IgD-negative memory B cell (primary cell): Measurements from ENCODE around the gene SAMD4A. TPM values are rescaled to one million over a fixed set of nuclear protein-coding genes. Genes with fewer than 3 reads are reported as not detected.

ENCODE experiments used
- H3K27ac Mint-ChIP-seq, 3 donors: one replicate each; pipeline ENCODE4 v1.8.0; 2020 to 2022; ENCODE audit warnings: mild to moderate bottlenecking in 3 of 3, mixed read lengths in 3 of 3, moderate library complexity in 1 of 3
- H3K27me3 Mint-ChIP-seq: one replicate; pipeline ENCODE4 v1.8.0; 2021; ENCODE audit warnings: mixed read lengths
- H3K36me3 Mint-ChIP-seq: one replicate; pipeline ENCODE4 v1.8.0; 2020; ENCODE audit warnings: mild to moderate bottlenecking, mixed read lengths
- H3K4me1 Mint-ChIP-seq, 3 donors: one replicate each; pipeline ENCODE4 v1.8.0; 2020 to 2022; ENCODE audit warnings: mixed read lengths in 3 of 3, mild to moderate bottlenecking in 1 of 3
- H3K4me3 Mint-ChIP-seq, 4 donors: one replicate each; pipeline ENCODE4 v1.8.0; 2020 to 2022; ENCODE audit warnings: mild to moderate bottlenecking in 4 of 4, mixed read lengths in 4 of 4, moderate library complexity in 3 of 4
- H3K9me3 Mint-ChIP-seq, 3 donors: one replicate each; pipeline ENCODE4 v1.8.0; 2020 to 2021; ENCODE audit warnings: mixed read lengths in 3 of 3, mild to moderate bottlenecking in 1 of 3
- polyA plus RNA-seq: library from polyadenylated mRNA; unstranded; fragments of 300-500 nt; fragmentation: Illumina TruSeq; gene quantifications from one replicate; pipeline ENCODE4 v1.2.3, GENCODE V29; 2021

The SAMD4A gene
- polyA plus RNA-seq, 1 donor from 2014 or later = 5.8 TPM

GRCh38 chr14:54554401-54554800, 12.5 kb upstream of the SAMD4A start:
- Mint-ChIP-seq H3K9me3 (peaks cover 0 to 1% (median 0%) of the 10 kb centered on the region in 3 donors), H3K4me1 (no peaks in the 10 kb centered on the region), H3K27me3 (peaks cover 7% of the 10 kb centered on the region), H3K4me3 (no peak overlapping the region), H3K27ac (no peak overlapping the region), H3K36me3 (no peaks in the 10 kb centered on the region)

- peak overlapping the region in 1 of 3 donors; percentile 38 for H3K27ac Mint-ChIP-seq
- peaks cover 7% of the 10 kb centered on the region for H3K27me3 Mint-ChIP-seq
- no peaks in the 10 kb centered on the region for H3K36me3 Mint-ChIP-seq
- peaks cover 0 to 1% (median 0%) of the 10 kb centered on the region in 3 donors for H3K9me3 Mint-ChIP-seq
- no peaks in the 10 kb centered on the region for H3K4me1 Mint-ChIP-seq
- H3K4me3 Mint-ChIP-seq = no peak overlapping the region
Observed at GRCh38 chr14:54555651-54556050, 11.3 kb upstream of the SAMD4A start.

GRCh38 chr14:54556535-54556934, 10.4 kb upstream of the SAMD4A start:
- Mint-ChIP-seq H3K9me3 (peaks cover 0 to 1% (median 0%) of the 10 kb centered on the region in 3 donors), H3K4me3 (no peak overlapping the region), H3K27me3 (peaks cover 7% of the 10 kb centered on the region), H3K36me3 (no peaks in the 10 kb centered on the region), H3K4me1 (no peaks in the 10 kb centered on the region), H3K27ac (no peak overlapping the region)

GRCh38 chr14:54562334-54562733, 4.6 kb upstream of the SAMD4A start:
- Mint-ChIP-seq H3K27me3 (no peaks in the 10 kb centered on the region), H3K27ac (peak overlapping the region in 1 of 3 donors; percentile 62), H3K9me3 (no peaks in the 10 kb centered on the region), H3K36me3 (no peaks in the 10 kb centered on the region), H3K4me3 (peak overlapping the region in 1 of 4 donors; percentile 19), H3K4me1 (peaks cover 4 to 12% (median 9%) of the 10 kb centered on the region in 3 donors)

GRCh38 chr14:54564071-54564867, 2.7 kb upstream of the SAMD4A start:
- H3K27ac Mint-ChIP-seq = peak overlapping the region; percentile 52 to 100 (median 92)
- H3K9me3 Mint-ChIP-seq = no peaks in the 10 kb centered on the region
- peaks cover 2% of the 10 kb centered on the region for H3K36me3 Mint-ChIP-seq
- H3K4me1 Mint-ChIP-seq = peaks cover 11 to 26% (median 18%) of the 10 kb centered on the region in 3 donors
- H3K4me3 Mint-ChIP-seq = peak overlapping the region; percentile 86 to 100 (median 96)
- H3K27me3 Mint-ChIP-seq = no peaks in the 10 kb centered on the region

GRCh38 chr14:54564868-54565784, 1.8 kb upstream of the SAMD4A start:
- H3K4me3 Mint-ChIP-seq = peak overlapping the region; percentile 86 to 100 (median 96)
- peaks cover 11 to 30% (median 22%) of the 10 kb centered on the region in 3 donors for H3K4me1 Mint-ChIP-seq
- peaks cover 2% of the 10 kb centered on the region for H3K27me3 Mint-ChIP-seq
- peak overlapping the region; percentile 52 to 100 (median 92) for H3K27ac Mint-ChIP-seq
- no peaks in the 10 kb centered on the region for H3K9me3 Mint-ChIP-seq
- H3K36me3 Mint-ChIP-seq = peaks cover 2% of the 10 kb centered on the region

DNA sequence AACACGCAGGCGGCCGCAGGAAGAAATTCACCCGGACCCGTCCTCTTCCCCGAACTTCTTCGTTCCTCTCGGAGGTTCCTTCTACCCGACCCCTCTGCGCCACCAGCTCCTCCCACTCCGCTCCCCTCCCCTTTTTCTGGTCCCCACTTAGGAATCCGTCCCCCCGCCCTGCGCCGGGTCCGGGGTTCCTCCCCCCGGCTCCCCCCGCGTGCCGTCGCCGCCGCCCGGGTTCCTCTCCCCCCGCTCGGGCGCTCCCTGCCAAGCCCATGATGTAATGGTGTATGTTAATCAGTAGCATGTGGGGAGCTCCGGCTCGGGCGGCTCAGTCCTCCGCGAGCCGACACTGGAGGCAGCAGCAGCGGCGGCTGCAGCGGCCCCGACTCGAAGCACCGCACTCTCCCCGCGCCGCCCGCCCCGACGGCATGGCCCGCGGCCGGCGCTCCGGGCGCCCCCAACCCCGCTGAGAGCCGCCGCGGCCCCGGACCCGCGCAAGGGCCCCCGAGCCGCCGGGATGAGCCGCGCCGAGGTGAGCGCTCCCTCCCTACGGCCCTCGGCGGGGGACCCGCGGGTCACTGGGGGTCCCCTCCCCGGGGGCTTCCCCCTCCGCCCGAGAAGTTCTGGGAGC, 1.0 kb upstream of the SAMD4A start:
- Mint-ChIP-seq H3K27me3 (peaks cover 2% of the 10 kb centered on the region), H3K4me3 (peak overlapping the region; percentile 86 to 100 (median 96)), H3K36me3 (peaks cover 2% of the 10 kb centered on the region), H3K9me3 (no peaks in the 10 kb centered on the region), H3K4me1 (peaks cover 11 to 31% (median 26%) of the 10 kb centered on the region in 3 donors), H3K27ac (peak overlapping the region; percentile 52 to 100 (median 92))

DNA sequence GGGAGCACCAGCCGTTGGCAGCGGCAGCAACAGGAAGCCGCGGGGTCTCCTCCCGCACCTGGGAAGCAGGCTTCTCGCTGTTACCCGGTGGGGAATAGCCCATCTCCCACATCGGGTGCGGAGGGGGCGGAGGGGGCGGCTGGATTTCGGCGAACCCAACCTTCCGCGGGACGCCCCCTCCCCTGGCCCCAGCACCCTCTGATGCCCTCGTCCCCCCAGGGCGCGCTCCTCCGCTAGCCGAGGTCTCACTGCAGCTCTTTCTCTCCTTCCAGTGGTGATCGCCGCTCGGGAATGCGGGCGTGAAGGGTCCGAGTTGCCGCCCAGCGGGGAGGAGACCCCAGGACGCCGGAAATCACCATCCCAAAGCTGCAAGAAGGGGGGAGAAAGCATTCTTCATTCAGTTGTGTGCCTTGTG, 303 bp downstream of the SAMD4A start:
- peaks cover 8% of the 10 kb centered on the region for H3K36me3 Mint-ChIP-seq
- H3K9me3 Mint-ChIP-seq = peaks cover 0 to 3% (median 2%) of the 10 kb centered on the region in 3 donors
- H3K4me1 Mint-ChIP-seq = peaks cover 13 to 31% (median 26%) of the 10 kb centered on the region in 3 donors
- peak overlapping the region; percentile 99 to 100 (median 100) for H3K4me3 Mint-ChIP-seq
- peak overlapping the region; percentile 90 to 100 (median 99) for H3K27ac Mint-ChIP-seq
- peaks cover 2% of the 10 kb centered on the region for H3K27me3 Mint-ChIP-seq

- Mint-ChIP-seq H3K27ac (peak overlapping the region; percentile 90 to 100 (median 99)), H3K9me3 (peaks cover 2 to 6% (median 2%) of the 10 kb centered on the region in 3 donors), H3K27me3 (peaks cover 2% of the 10 kb centered on the region), H3K4me1 (peaks cover 13 to 31% (median 26%) of the 10 kb centered on the region in 3 donors), H3K4me3 (peak overlapping the region; percentile 99 to 100 (median 100)), H3K36me3 (peaks cover 9% of the 10 kb centered on the region)
Observed at GRCh38 chr14:54567639-54568561, 972 bp downstream of the SAMD4A start.

DNA sequence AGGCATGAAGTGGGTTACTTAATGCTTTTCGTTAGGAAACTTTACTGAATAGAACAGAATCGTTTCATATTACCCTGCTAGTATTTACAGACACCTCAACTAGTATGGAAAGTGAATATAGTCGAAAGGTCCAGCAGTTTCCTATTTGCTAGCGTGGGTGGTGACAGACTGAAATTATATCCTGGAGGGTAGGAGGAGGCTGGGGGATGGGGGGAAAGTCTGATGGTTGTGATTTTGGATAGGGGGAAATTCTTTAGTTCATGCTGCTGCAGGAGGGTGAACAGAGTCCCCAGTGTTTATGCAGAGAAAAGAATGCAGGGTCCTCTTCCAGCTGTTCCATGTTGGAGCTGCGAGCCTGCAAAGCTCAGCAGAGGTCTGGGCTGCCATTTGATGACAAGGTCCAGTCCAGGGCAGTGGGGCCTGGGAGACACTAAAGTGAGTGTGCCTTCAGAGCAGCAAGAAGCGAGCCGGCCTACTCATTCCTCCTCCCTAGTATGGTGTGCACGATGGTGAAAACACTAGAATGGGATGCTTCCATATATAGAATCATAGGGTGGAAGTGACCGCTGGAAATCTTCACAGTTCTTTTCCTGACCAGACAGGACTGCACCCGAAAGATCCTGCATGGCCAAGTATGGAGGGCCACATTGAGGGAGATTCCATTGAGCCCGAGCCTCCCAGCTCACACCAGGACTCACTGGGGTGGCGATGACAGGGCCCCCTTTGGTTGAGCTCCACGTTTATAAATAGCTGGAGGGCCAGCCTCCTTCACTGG, 2.1 kb downstream of the SAMD4A start:
- H3K9me3 Mint-ChIP-seq = peaks cover 2 to 6% (median 2%) of the 10 kb centered on the region in 3 donors
- H3K4me3 Mint-ChIP-seq = peak overlapping the region; percentile 93 to 100 (median 100)
- peaks cover 2% of the 10 kb centered on the region for H3K27me3 Mint-ChIP-seq
- peaks cover 11% of the 10 kb centered on the region for H3K36me3 Mint-ChIP-seq
- peaks cover 15 to 30% (median 25%) of the 10 kb centered on the region in 3 donors for H3K4me1 Mint-ChIP-seq
- H3K27ac Mint-ChIP-seq = peak overlapping the region in 1 of 3 donors; percentile 90

GRCh38 chr14:54570047-54570446, 3.1 kb downstream of the SAMD4A start:
- peaks cover 2% of the 10 kb centered on the region for H3K27me3 Mint-ChIP-seq
- H3K36me3 Mint-ChIP-seq = peaks cover 11% of the 10 kb centered on the region
- peak overlapping the region in 1 of 3 donors; percentile 56 for H3K27ac Mint-ChIP-seq
- peaks cover 2 to 6% (median 2%) of the 10 kb centered on the region in 3 donors for H3K9me3 Mint-ChIP-seq
- H3K4me1 Mint-ChIP-seq = peaks cover 11 to 20% (median 19%) of the 10 kb centered on the region in 3 donors
- peak overlapping the region in 3 of 4 donors; percentile 60 to 100 (median 61) for H3K4me3 Mint-ChIP-seq

DNA sequence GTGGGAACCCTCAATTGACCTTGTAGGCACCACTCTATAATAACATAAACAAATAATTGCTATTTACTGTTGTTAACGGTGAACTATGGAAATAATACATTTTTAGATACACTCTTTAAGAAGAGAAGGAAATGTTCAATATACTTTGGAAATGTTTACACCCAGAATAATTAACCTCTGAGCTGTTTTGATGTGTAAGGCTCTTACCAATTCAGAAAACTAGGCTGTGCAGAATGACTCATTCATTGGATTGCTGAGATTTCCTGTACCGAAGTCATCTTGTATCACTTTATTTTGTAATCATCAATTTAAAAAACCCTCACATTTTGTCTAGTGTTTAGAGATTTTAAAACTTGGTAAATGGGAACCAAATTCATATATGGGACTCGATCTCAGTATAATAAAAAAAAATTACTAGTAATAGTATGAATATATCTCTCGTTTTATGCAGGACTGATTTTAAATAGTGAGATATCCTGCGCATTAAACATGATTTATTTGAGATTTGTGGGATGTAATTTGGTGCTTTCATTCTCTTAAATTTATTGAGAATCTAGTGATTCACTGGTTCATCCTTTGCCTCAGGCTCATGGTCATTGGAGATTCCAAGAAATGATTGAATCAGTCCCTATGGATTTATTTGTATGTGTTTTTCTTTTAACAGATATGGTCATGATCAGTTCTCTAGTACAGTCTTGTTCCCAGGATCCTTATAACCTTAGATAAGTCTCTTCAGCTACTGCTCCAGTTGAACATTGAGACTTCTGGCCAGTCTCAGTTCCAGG, 3.9 kb downstream of the SAMD4A start:
- Mint-ChIP-seq H3K4me3 (peak overlapping the region in 1 of 4 donors; percentile 100), H3K27me3 (peaks cover 2% of the 10 kb centered on the region), H3K27ac (peak overlapping the region in 1 of 3 donors; percentile 56), H3K36me3 (peaks cover 11% of the 10 kb centered on the region), H3K4me1 (peaks cover 11 to 20% (median 19%) of the 10 kb centered on the region in 3 donors), H3K9me3 (peaks cover 2 to 6% (median 2%) of the 10 kb centered on the region in 3 donors)
